Hepatocyte (in vitro differentiated cells): ENCODE results near the gene ZIM2. TPM values are rescaled to one million over a fixed set of nuclear protein-coding genes. Genes with fewer than 3 reads are reported as not detected.
"Not testable (repeated sequence)": the region's sequence is repeated elsewhere in the genome, so short reads cannot be mapped to it uniquely, and the experiment has no call there.

Experiments
- DNase-seq: peaks from one replicate; pipeline ENCODE4 v3.0.0-alpha.2; 2016; ENCODE audit warnings: low spot score
- H2AFZ ChIP-seq: fragments of 200-600 bp; sonication (generic); 2 replicates; pipeline ENCODE4 v1.6.0; 2016; ENCODE audit warnings: antibody characterized with exemption, mild to moderate bottlenecking
- H3K27ac ChIP-seq: fragments of 200-600 bp; sonication (generic); 2 replicates; pipeline ENCODE4 v1.5.1; 2016; ENCODE audit warnings: mild to moderate bottlenecking
- H3K27me3 ChIP-seq: fragments of 200-600 bp; sonication (generic); 2 replicates; pipeline ENCODE4 v1.6.1; 2016
- H3K36me3 ChIP-seq: fragments of 200-600 bp; sonication (generic); replicated peaks from 2 replicates; pipeline ENCODE4 v1.5.1; 2016; ENCODE audit warnings: low read depth; ENCODE audit not compliant: insufficient read depth
- H3K4me1 ChIP-seq: fragments of 200-600 bp; sonication (generic); 2 replicates; pipeline ENCODE4 v1.5.1; 2016; ENCODE audit warnings: mild to moderate bottlenecking, moderate library complexity; ENCODE audit not compliant: insufficient read depth
- H3K4me2 ChIP-seq: fragments of 200-600 bp; sonication (generic); 2 replicates; pipeline ENCODE4 v1.6.0; 2016
- H3K4me3 ChIP-seq: fragments of 200-600 bp; sonication (generic); 2 replicates; pipeline ENCODE4 v1.5.1; 2016; ENCODE audit warnings: mild to moderate bottlenecking
- H3K79me2 ChIP-seq: fragments of 200-600 bp; sonication (generic); 2 replicates; pipeline ENCODE4 v1.6.0; 2017; ENCODE audit warnings: mild to moderate bottlenecking
- H3K9me2 ChIP-seq: fragments of 200-600 bp; sonication (generic); replicated peaks from 2 replicates; pipeline ENCODE4 v1.6.0; 2017; ENCODE audit warnings: mild to moderate bottlenecking; ENCODE audit not compliant: insufficient read depth
- H3K9me3 ChIP-seq: fragments of 200-600 bp; sonication (generic); 2 replicates; pipeline ENCODE4 v1.5.1; 2016; ENCODE audit warnings: low read depth, mild to moderate bottlenecking
- H4K20me1 ChIP-seq: fragments of 200-600 bp; sonication (generic); 2 replicates; pipeline ENCODE4 v1.6.0; 2016; ENCODE audit warnings: mild to moderate bottlenecking; ENCODE audit not compliant: insufficient read depth, poor library complexity, severe bottlenecking
- CTCF ChIP-seq: fragments of 200-600 bp; sonication (generic); IDR thresholded peaks from 2 replicates; pipeline ENCODE4 v1.5.1; 2016; ENCODE audit warnings: antibody characterized with exemption, mild to moderate bottlenecking; ENCODE audit not compliant: poor library complexity
- EZH2 ChIP-seq: fragments of 200-600 bp; sonication (generic); IDR thresholded peaks from 2 replicates; pipeline ENCODE4 v1.6.1; 2016; ENCODE audit warnings: antibody characterized with exemption, mild to moderate bottlenecking, borderline replicate concordance
- EZH2phosphoT487 ChIP-seq: fragments of 200-600 bp; sonication (generic); IDR thresholded peaks from one replicate; pipeline ENCODE4 v1.6.1; 2018; ENCODE audit warnings: antibody characterized with exemption, mild to moderate bottlenecking, low read depth, moderate library complexity; ENCODE audit not compliant: unreplicated experiment, severe bottlenecking
- WGBS: methylation state at CpG from one replicate; pipeline ENCODE4 v1.1.6; 2016; ENCODE audit warnings: low lambda C conversion rate; ENCODE audit errors: missing lambda C conversion rate; 5-methylcytosine and 5-hydroxymethylcytosine counted together
- polyA plus RNA-seq: library from polyadenylated mRNA; unstranded; fragments of >200 nt; fragmentation: Nextera tagmentation; extraction: Ambion mirVana; gene quantifications from 2 replicates; pipeline ENCODE4 v1.2.1, GENCODE V29; 2016
- total RNA-seq: library from RNA; depleted of rRNA; stranded (reverse); fragments of >200 nt; gene quantifications from 2 replicates; pipeline ENCODE4 v1.2.3, GENCODE V29; 2014

Gene ZIM2
- total and polyA plus RNA-seq, 2 experiments from 2014 or later: not detected

GRCh38 chr19:56866538-56866937, 26.0 kb upstream of the ZIM2 start:
- 65% methylated on average over 2 of the region's 2 CpGs for WGBS
- no peak for DNase-seq
- H3K4me1 ChIP-seq: no peaks in the 10 kb centered on the region

GRCh38 chr19:56864443-56865125, 24.1 kb upstream of the ZIM2 start:
- H3K79me2 ChIP-seq: no peaks in the 10 kb centered on the region
- no peak overlapping the region for H3K27ac ChIP-seq
- no peaks in the 10 kb centered on the region for H3K9me2 ChIP-seq
- H3K27me3 ChIP-seq: no peaks in the 10 kb centered on the region
- no peak for DNase-seq
- H3K36me3 ChIP-seq: no peaks in the 10 kb centered on the region
- TF ChIP-seq EZH2phosphoT487: no peak
- TF ChIP-seq CTCF: no peak
- TF ChIP-seq EZH2: no peak
- no peaks in the 10 kb centered on the region for H4K20me1 ChIP-seq
- WGBS: 92% methylated on average over 50 of the region's 50 CpGs
- H3K9me3 ChIP-seq: peaks cover 1% of the 10 kb centered on the region
- H3K4me3 ChIP-seq: no peak overlapping the region
- no peak overlapping the region for H3K4me2 ChIP-seq
- no peaks in the 10 kb centered on the region for H3K4me1 ChIP-seq
- H2AFZ ChIP-seq: no peak overlapping the region

More at GRCh38 chr19:56866538-56866937, 26.0 kb upstream of the ZIM2 start:
- H3K9me2 ChIP-seq: no peaks in the 10 kb centered on the region
- H3K79me2 ChIP-seq: no peaks in the 10 kb centered on the region
- no peaks in the 10 kb centered on the region for H3K9me3 ChIP-seq
- H4K20me1 ChIP-seq: no peaks in the 10 kb centered on the region
- no peak overlapping the region for H2AFZ ChIP-seq
- no peaks in the 10 kb centered on the region for H3K27me3 ChIP-seq
- no peak for TF ChIP-seq EZH2
- TF ChIP-seq CTCF: no peak
- TF ChIP-seq EZH2phosphoT487: no peak
- no peak overlapping the region for H3K4me2 ChIP-seq
- H3K27ac ChIP-seq: no peak overlapping the region
- H3K36me3 ChIP-seq: no peaks in the 10 kb centered on the region
- no peak overlapping the region for H3K4me3 ChIP-seq

- TF ChIP-seq CTCF (no peak), EZH2 (no peak), EZH2phosphoT487 (no peak)
- H3K79me2 ChIP-seq: no peaks in the 10 kb centered on the region
- H3K4me3 ChIP-seq: no peak overlapping the region
- H3K4me1 ChIP-seq: no peaks in the 10 kb centered on the region
- no peaks in the 10 kb centered on the region for H3K27me3 ChIP-seq
- no peak overlapping the region for H2AFZ ChIP-seq
- H3K36me3 ChIP-seq: no peaks in the 10 kb centered on the region
- H3K9me2 ChIP-seq: no peaks in the 10 kb centered on the region
- H4K20me1 ChIP-seq: no peaks in the 10 kb centered on the region
- H3K4me2 ChIP-seq: no peak overlapping the region
- peaks cover 4% of the 10 kb centered on the region for H3K9me3 ChIP-seq
- WGBS: 78% methylated on average over 4 of the region's 4 CpGs
- no peak overlapping the region for H3K27ac ChIP-seq
- DNase-seq: no peak
Observed at GRCh38 chr19:56862741-56863140, 22.2 kb upstream of the ZIM2 start.

GRCh38 chr19:56860409-56860808, 19.9 kb upstream of the ZIM2 start:
- WGBS: 77% methylated on average over 9 of the region's 10 CpGs
- H3K9me3 ChIP-seq: not testable (repeated sequence)

More at GRCh38 chr19:56860409-56860808, 19.9 kb upstream of the ZIM2 start:
- H3K4me2 ChIP-seq, H3K9me2 ChIP-seq, H4K20me1 ChIP-seq, H3K4me1 ChIP-seq, H3K27me3 ChIP-seq, H3K27ac ChIP-seq, H3K4me3 ChIP-seq, DNase-seq, H3K36me3 ChIP-seq, H2AFZ ChIP-seq, H3K79me2 ChIP-seq: not testable (repeated sequence)
